PFSK-1 (cell line): ENCODE data around the gene FBXO48.

ENCODE experiments used
- FOXP2 ChIP-seq: optimal IDR thresholded peaks from 2 replicates; pipeline ENCODE3; 2011; ENCODE audit warnings: borderline replicate concordance, control low read depth, inconsistent platforms; ENCODE audit not compliant: insufficient read depth; ENCODE audit errors: extremely low read length, extremely low read depth
- POLR2AphosphoS5 ChIP-seq: IDR thresholded peaks from 2 replicates; pipeline ENCODE4 v1.6.1; 2012; ENCODE audit warnings: low read depth, mild to moderate bottlenecking, control low read depth, low read length, moderate library complexity
- REST ChIP-seq, 2 experiments: IDR thresholded peaks; 2 replicates each; pipeline versions ENCODE4 v1.6.1 to v1.8.0; 2011 to 2012; ENCODE audit warnings: low read depth in 2 of 2, low read length in 2 of 2, control low read depth in 1 of 2, inconsistent platforms in 1 of 2, mild to moderate bottlenecking in 1 of 2, moderate library complexity in 1 of 2; ENCODE audit not compliant: insufficient read depth in 1 of 2
- SIN3A ChIP-seq: IDR thresholded peaks from 2 replicates; pipeline ENCODE4 v1.6.1; 2012; ENCODE audit warnings: mild to moderate bottlenecking, low read length, moderate library complexity, borderline replicate concordance; ENCODE audit not compliant: insufficient read depth
- TAF1 ChIP-seq: IDR thresholded peaks from 2 replicates; pipeline ENCODE4 v1.6.1; 2012; ENCODE audit warnings: low read length, control low read depth, borderline replicate concordance; ENCODE audit not compliant: insufficient read depth

Gene FBXO48

GRCh38 chr2:68471385-68471784 is 4.3 kb upstream of the FBXO48 start:
- TF ChIP-seq FOXP2: no peak
- no peak for TF ChIP-seq REST (IDR thresholded peaks at IDR 0.05; ENCODE audit: insufficient read depth in 1 of 2, low read depth in 2 of 2, low read length in 2 of 2)
- no peak for TF ChIP-seq SIN3A
- TF ChIP-seq TAF1: no peak
- TF ChIP-seq POLR2AphosphoS5: no peak

GRCh38 chr2:68469935-68470334 is 2.8 kb upstream of the FBXO48 start:
- TF ChIP-seq SIN3A (no peak), FOXP2 (no peak), REST (IDR thresholded peaks at IDR 0.05; ENCODE audit: insufficient read depth in 1 of 2, low read depth in 2 of 2, low read length in 2 of 2) (no peak), POLR2AphosphoS5 (no peak), TAF1 (no peak)

GRCh38 chr2:68468801-68469200 is 1.7 kb upstream of the FBXO48 start:
- TF ChIP-seq SIN3A (no peak), TAF1 (no peak), REST (IDR thresholded peaks at IDR 0.05; ENCODE audit: insufficient read depth in 1 of 2, low read depth in 2 of 2, low read length in 2 of 2) (no peak), FOXP2 (no peak)

GRCh38 chr2:68466778-68467076 is 367 bp downstream of the FBXO48 start:
- TF ChIP-seq POLR2AphosphoS5 (no peak), SIN3A (no peak), REST (IDR thresholded peaks at IDR 0.05; ENCODE audit: insufficient read depth in 1 of 2, low read depth in 2 of 2, low read length in 2 of 2) (no peak), FOXP2 (no peak), TAF1 (no peak)

GRCh38 chr2:68466361-68466777 is 725 bp downstream of the FBXO48 start:
- no peak for TF ChIP-seq REST (IDR thresholded peaks at IDR 0.05; ENCODE audit: insufficient read depth in 1 of 2, low read depth in 2 of 2, low read length in 2 of 2)
- TF ChIP-seq SIN3A: no peak
